HEK293 (cell line): ENCODE results near the gene KIF25.

Source experiments
- CTCF ChIP-seq: fragments of 450-650 bp; formaldehyde crosslinking; IDR thresholded peaks from 2 replicates; pipeline ENCODE4 v1.5.1; 2016; ENCODE audit warnings: missing biosample characterization, missing genetic modification characterization
- REST ChIP-seq: fragments of 450-650 bp; formaldehyde crosslinking; IDR thresholded peaks from 2 replicates; pipeline ENCODE4 v1.5.1; 2016; ENCODE audit warnings: missing biosample characterization, missing genetic modification characterization
- SCRT1 ChIP-seq: fragments of 450-650 bp; formaldehyde crosslinking; IDR thresholded peaks from 2 replicates; pipeline ENCODE4 v1.5.1; 2016; ENCODE audit warnings: missing biosample characterization, missing genetic modification characterization, borderline replicate concordance
- ZBTB21 ChIP-seq: fragments of 450-650 bp; formaldehyde crosslinking; IDR thresholded peaks from 2 replicates; pipeline ENCODE4 v1.5.1; 2017; ENCODE audit warnings: missing biosample characterization, missing genetic modification characterization
- ZFHX2 ChIP-seq: fragments of 450-650 bp; formaldehyde crosslinking; conservative IDR thresholded peaks from 2 replicates; pipeline ENCODE4 v1.5.1; 2016; ENCODE audit warnings: missing biosample characterization, missing genetic modification characterization
- ZFP37 ChIP-seq: fragments of 450-650 bp; formaldehyde crosslinking; IDR thresholded peaks from 2 replicates; pipeline ENCODE4 v1.5.1; 2016; ENCODE audit warnings: missing biosample characterization, missing genetic modification characterization
- ZNF274 ChIP-seq, 2 experiments: fragments of 200-500 bp in 1 of 2; fragments of 450-650 bp in 1 of 2; sonication (Bioruptor generic) in 1 of 2; formaldehyde crosslinking in 1 of 2; IDR thresholded peaks; 2 replicates each; pipeline versions ENCODE4 v1.5.1 to v1.6.1; 2014 to 2016; ENCODE audit warnings: borderline replicate concordance in 1 of 2, inconsistent platforms in 1 of 2, low read length in 1 of 2, missing biosample characterization in 1 of 2, missing genetic modification characterization in 1 of 2
- ZNF561 ChIP-seq: fragments of 450-650 bp; IDR thresholded peaks from 2 replicates; pipeline ENCODE4 v1.5.1; 2018; ENCODE audit warnings: missing biosample characterization, missing genetic modification characterization, borderline replicate concordance
- ZNF629 ChIP-seq: fragments of 450-650 bp; formaldehyde crosslinking; IDR thresholded peaks from 2 replicates; pipeline ENCODE4 v1.5.1; 2017; ENCODE audit warnings: missing biosample characterization, missing genetic modification characterization
- ZNF670 ChIP-seq: fragments of 450-650 bp; formaldehyde crosslinking; IDR thresholded peaks from 2 replicates; pipeline ENCODE4 v1.5.1; 2016; ENCODE audit warnings: missing biosample characterization, missing genetic modification characterization, low read depth
- ZNF777 ChIP-seq: fragments of 450-650 bp; formaldehyde crosslinking; IDR thresholded peaks from 2 replicates; pipeline ENCODE4 v1.5.1; 2017; ENCODE audit warnings: missing biosample characterization, missing genetic modification characterization, borderline replicate concordance
- ZNF792 ChIP-seq: fragments of 450-650 bp; formaldehyde crosslinking; IDR thresholded peaks from 2 replicates; pipeline ENCODE4 v1.5.1; 2016; ENCODE audit warnings: missing biosample characterization, missing genetic modification characterization
- ZSCAN5A ChIP-seq: fragments of 450-650 bp; formaldehyde crosslinking; IDR thresholded peaks from 2 replicates; pipeline ENCODE4 v1.5.1; 2016; ENCODE audit warnings: missing biosample characterization, missing genetic modification characterization

GRCh38 chr6:168051648-168052047, 54.2 kb downstream of the KIF25 start:
- TF ChIP-seq ZNF274 (IDR thresholded peaks at IDR 0.05; ENCODE audit: low read length) (no peak), ZNF274 (tag by site-specific recombination; IDR thresholded peaks at IDR 0.05; ENCODE audit: borderline replicate concordance) (no peak), ZNF777 (no peak), CTCF (tag by site-specific recombination) (no peak), ZNF561 (tag by site-specific recombination) (no peak), ZFHX2 (tag by site-specific recombination) (no peak), REST (no peak), ZNF629 (tag by site-specific recombination) (no peak), ZNF792 (tag by site-specific recombination) (no peak), ZFP37 (no peak), ZNF670 (tag by site-specific recombination) (no peak), ZSCAN5A (tag by site-specific recombination) (no peak), ZBTB21 (tag by site-specific recombination) (no peak), SCRT1 (tag by site-specific recombination) (no peak)
